Measurements from ENCODE around the gene LRG1. TPM values are rescaled to one million over a fixed set of nuclear protein-coding genes. Genes with fewer than 3 reads are reported as not detected.

Gene LRG1
- total and polyA plus RNA-seq, 10 donors: 1.7 to 54.0 (median 12.3) TPM

DNA sequence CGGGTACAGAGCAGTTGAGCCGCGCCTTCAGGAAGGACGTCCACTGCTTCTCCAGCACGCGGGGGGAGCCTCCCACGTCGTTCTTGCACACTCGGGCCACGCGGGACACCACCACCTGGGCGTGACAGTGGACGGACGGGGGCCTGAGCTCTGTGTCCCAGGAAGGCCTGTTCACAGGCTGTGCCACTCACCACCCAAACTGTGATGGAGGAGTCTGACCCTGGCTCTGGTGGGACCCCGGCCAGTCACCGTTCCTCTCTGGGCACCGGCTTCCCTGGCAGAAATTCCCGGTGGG is 12.6 kb upstream of the LRG1 start:
- 86 to 94% (median 88%) methylated on average over 5 to 18 of the region's 18 CpGs for WGBS, 5 donors
- intact Hi-C loops (cut with DNase I; ENCODE audit: low total_unique reads): no loop called here
- TF ChIP-seq, protein P1, sequence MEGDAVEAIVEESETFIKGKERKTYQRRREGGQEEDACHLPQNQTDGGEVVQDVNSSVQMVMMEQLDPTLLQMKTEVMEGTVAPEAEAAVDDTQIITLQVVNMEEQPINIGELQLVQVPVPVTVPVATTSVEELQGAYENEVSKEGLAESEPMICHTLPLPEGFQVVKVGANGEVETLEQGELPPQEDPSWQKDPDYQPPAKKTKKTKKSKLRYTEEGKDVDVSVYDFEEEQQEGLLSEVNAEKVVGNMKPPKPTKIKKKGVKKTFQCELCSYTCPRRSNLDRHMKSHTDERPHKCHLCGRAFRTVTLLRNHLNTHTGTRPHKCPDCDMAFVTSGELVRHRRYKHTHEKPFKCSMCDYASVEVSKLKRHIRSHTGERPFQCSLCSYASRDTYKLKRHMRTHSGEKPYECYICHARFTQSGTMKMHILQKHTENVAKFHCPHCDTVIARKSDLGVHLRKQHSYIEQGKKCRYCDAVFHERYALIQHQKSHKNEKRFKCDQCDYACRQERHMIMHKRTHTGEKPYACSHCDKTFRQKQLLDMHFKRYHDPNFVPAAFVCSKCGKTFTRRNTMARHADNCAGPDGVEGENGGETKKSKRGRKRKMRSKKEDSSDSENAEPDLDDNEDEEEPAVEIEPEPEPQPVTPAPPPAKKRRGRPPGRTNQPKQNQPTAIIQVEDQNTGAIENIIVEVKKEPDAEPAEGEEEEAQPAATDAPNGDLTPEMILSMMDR (IDR thresholded peaks at IDR 0.05 in 8 of 11, conservative IDR thresholded peaks at IDR 0.05 in 3 of 11): no peak
- peak in 1 of 3 donors; percentile 70 for TF ChIP-seq POLR2AphosphoS5 (IDR thresholded peaks at IDR 0.05)
- no peak for DNase-seq
- Histone ChIP-seq H3K4me3 (no peak overlapping the region), H3K27ac (no peak overlapping the region), H3K36me3 (peaks cover 0 to 88% (median 17%) of the 10 kb centered on the region in 6 donors), H3K4me1 (peaks cover 0 to 39% (median 13%) of the 10 kb centered on the region in 6 donors), H3K9me3 (no peaks in the 10 kb centered on the region), H3K27me3 (replicated peaks in 1 of 7) (peaks cover 0 to 35% (median 0%) of the 10 kb centered on the region in 7 donors)

DNA sequence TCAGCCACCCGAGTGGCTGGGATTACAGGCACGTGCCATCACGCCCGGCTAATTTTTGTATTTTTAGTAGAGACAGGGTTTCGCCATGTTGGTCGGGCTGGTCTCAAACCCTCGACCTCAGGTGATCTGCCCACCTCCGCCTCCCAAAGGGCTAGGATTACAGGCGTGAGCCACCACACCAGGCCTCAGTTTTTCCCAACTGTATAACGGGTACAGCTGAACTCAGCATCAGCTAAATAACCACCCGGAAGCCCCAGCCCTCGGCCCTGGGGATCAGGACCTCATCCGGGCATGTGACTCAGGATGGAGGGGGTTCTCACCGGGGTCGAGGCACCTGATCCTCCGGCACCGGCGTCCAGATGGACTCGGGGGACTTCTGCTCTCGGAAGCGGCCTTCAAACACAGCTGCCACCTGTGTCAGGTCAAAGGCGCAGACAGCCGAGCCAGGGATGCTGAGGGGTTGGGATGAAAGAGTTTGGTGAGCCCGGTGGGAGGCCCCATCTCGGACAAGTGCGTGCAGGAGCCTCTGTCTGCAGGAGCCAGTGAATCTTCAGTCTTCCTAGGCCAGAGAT is 10.7 kb upstream of the LRG1 start:
- H3K4me3 ChIP-seq: no peak overlapping the region
- 85 to 93% (median 87%) methylated on average over 26 of the region's 26 CpGs for WGBS, 5 donors
- DNase-seq: no peak
- H3K27me3 ChIP-seq (replicated peaks in 1 of 7): peaks cover 0 to 35% (median 0%) of the 10 kb centered on the region in 7 donors
- H3K36me3 ChIP-seq: peaks cover 0 to 89% (median 17%) of the 10 kb centered on the region in 6 donors
- peaks cover 0 to 30% (median 13%) of the 10 kb centered on the region in 6 donors for H3K4me1 ChIP-seq
- no peak overlapping the region for H3K27ac ChIP-seq
- intact Hi-C loops (cut with DNase I; ENCODE audit: low total_unique reads): no loop called here
- no peaks in the 10 kb centered on the region for H3K9me3 ChIP-seq
- TF ChIP-seq POLR2AphosphoS5 (IDR thresholded peaks at IDR 0.05): peak in 1 of 3 donors; percentile 52
- TF ChIP-seq POLR2A (IDR thresholded peaks at IDR 0.05): no peak

DNA sequence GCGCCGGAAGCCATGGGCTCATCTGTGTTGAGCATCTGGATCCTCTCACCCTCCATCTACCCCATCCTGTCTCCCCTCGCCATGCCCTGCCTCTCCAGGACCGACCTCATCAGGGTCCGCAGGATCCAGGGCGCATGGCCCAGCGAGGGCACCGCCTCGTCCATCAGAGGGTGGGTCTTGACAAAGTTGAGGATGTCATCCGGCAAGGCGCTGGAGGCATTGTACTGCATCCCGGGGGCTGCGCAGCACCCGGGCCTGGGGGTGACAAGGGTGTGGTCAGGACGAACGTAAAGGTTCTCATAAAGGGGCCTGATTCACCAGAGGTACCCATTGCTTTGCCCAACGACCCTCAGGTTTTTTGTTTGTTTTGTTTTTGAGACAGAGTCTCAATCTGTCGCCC is 10.2 kb upstream of the LRG1 start:
- intact Hi-C loops (cut with DNase I; ENCODE audit: low total_unique reads): no loop called here
- H3K27me3 ChIP-seq (replicated peaks in 1 of 7): peaks cover 0 to 35% (median 0%) of the 10 kb centered on the region in 7 donors
- no peak for DNase-seq
- WGBS, 5 donors: 87 to 95% (median 94%) methylated on average over 16 to 18 of the region's 18 CpGs
- peaks cover 0 to 83% (median 17%) of the 10 kb centered on the region in 6 donors for H3K36me3 ChIP-seq
- no peaks in the 10 kb centered on the region for H3K9me3 ChIP-seq
- no peak overlapping the region for H3K4me3 ChIP-seq
- TF ChIP-seq, protein P1 (IDR thresholded peaks at IDR 0.05 in 8 of 11, conservative IDR thresholded peaks at IDR 0.05 in 3 of 11): no peak
- TF ChIP-seq POLR2AphosphoS5 (IDR thresholded peaks at IDR 0.05): peak in 1 of 3 donors; percentile 39
- H3K27ac ChIP-seq: no peak overlapping the region
- peaks cover 0 to 33% (median 13%) of the 10 kb centered on the region in 6 donors for H3K4me1 ChIP-seq

DNA sequence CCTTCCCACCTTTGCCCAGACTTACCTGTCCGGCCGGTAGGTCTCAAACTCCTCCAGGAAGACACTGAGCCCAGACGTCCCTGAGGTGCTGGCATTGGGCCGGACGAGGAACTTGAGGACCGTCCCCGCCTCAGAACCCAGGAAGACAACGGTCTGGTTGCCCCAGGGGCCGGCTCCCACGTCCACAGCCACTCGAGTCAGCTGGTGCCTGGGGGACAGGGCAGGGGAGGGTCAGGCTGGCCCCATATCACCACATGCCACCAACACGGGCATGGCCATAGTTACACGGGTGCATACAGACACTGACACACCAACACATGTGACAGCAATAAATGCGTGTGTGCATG is 8.4 kb upstream of the LRG1 start:
- Histone ChIP-seq H3K4me1 (peaks cover 0 to 44% (median 14%) of the 10 kb centered on the region in 6 donors), H3K4me3 (no peak overlapping the region), H3K36me3 (peaks cover 0 to 79% (median 17%) of the 10 kb centered on the region in 6 donors), H3K27ac (peak overlapping the region in 2 of 8 donors; percentile 1 to 48), H3K27me3 (replicated peaks in 1 of 7) (peaks cover 0 to 38% (median 0%) of the 10 kb centered on the region in 7 donors), H3K9me3 (no peaks in the 10 kb centered on the region)
- no peak for DNase-seq
- intact Hi-C loops (cut with DNase I; ENCODE audit: low total_unique reads): no loop called here
- 54 to 76% (median 64%) methylated on average over 9 to 14 of the region's 14 CpGs for WGBS, 5 donors
- TF ChIP-seq POLR2A (IDR thresholded peaks at IDR 0.05) (no peak), POLR2AphosphoS5 (IDR thresholded peaks at IDR 0.05) (peak in 1 of 3 donors; percentile 17)
- TF ChIP-seq, protein P1 (IDR thresholded peaks at IDR 0.05 in 8 of 11, conservative IDR thresholded peaks at IDR 0.05 in 3 of 11): no peak

All from spleen (tissue), 11 donors.